PC-3 (cell line): ENCODE data around the gene EDAR.

ENCODE experiments used
- EZH2 ChIP-seq: fragments of 300-600 bp; sonication (generic); IDR thresholded peaks from one replicate; pipeline ENCODE4 v1.6.1; 2017; ENCODE audit warnings: antibody characterized with exemption, mild to moderate bottlenecking, low read length; ENCODE audit not compliant: unreplicated experiment
- TF ChIP-seq, protein P1 (sequence below): fragments of 300-600 bp; sonication (generic); conservative IDR thresholded peaks from 2 replicates; pipeline ENCODE4 v1.5.1; 2017; ENCODE audit warnings: antibody characterized with exemption, low read depth, mild to moderate bottlenecking, low read length

GRCh38 chr2:108944601-108945331 is 44.3 kb downstream of the EDAR start:
- TF ChIP-seq, protein P1, sequence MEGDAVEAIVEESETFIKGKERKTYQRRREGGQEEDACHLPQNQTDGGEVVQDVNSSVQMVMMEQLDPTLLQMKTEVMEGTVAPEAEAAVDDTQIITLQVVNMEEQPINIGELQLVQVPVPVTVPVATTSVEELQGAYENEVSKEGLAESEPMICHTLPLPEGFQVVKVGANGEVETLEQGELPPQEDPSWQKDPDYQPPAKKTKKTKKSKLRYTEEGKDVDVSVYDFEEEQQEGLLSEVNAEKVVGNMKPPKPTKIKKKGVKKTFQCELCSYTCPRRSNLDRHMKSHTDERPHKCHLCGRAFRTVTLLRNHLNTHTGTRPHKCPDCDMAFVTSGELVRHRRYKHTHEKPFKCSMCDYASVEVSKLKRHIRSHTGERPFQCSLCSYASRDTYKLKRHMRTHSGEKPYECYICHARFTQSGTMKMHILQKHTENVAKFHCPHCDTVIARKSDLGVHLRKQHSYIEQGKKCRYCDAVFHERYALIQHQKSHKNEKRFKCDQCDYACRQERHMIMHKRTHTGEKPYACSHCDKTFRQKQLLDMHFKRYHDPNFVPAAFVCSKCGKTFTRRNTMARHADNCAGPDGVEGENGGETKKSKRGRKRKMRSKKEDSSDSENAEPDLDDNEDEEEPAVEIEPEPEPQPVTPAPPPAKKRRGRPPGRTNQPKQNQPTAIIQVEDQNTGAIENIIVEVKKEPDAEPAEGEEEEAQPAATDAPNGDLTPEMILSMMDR = peak; percentile 30
- no peak for TF ChIP-seq EZH2
